HEK293 (cell line): ENCODE results near the gene VCL.
A peak's percentile ranks its signal among the peaks of the same experiment; 100 is the strongest.

Source experiments
- BCL11B ChIP-seq: fragments of 450-650 bp; formaldehyde crosslinking; IDR thresholded peaks from 2 replicates; pipeline ENCODE4 v1.5.1; 2016; ENCODE audit warnings: low read depth, missing biosample characterization, missing genetic modification characterization
- GLI4 ChIP-seq: fragments of 450-650 bp; formaldehyde crosslinking; IDR thresholded peaks from 2 replicates; pipeline ENCODE4 v1.5.1; 2016; ENCODE audit warnings: missing biosample characterization, missing genetic modification characterization
- GLIS2 ChIP-seq: fragments of 450-650 bp; formaldehyde crosslinking; IDR thresholded peaks from 2 replicates; pipeline ENCODE4 v1.5.1; 2016; ENCODE audit warnings: missing biosample characterization, missing genetic modification characterization
- MYNN ChIP-seq: fragments of 450-650 bp; formaldehyde crosslinking; IDR thresholded peaks from 2 replicates; pipeline ENCODE4 v1.5.1; 2016; ENCODE audit warnings: missing biosample characterization, missing genetic modification characterization, borderline replicate concordance
- MZF1 ChIP-seq: fragments of 450-650 bp; formaldehyde crosslinking; IDR thresholded peaks from 2 replicates; pipeline ENCODE4 v1.5.1; 2017; ENCODE audit warnings: missing biosample characterization, missing genetic modification characterization, borderline replicate concordance
- OVOL3 ChIP-seq: fragments of 450-650 bp; formaldehyde crosslinking; IDR thresholded peaks from 2 replicates; pipeline ENCODE4 v1.5.1; 2016; ENCODE audit warnings: missing biosample characterization, missing genetic modification characterization
- SP3 ChIP-seq: fragments of 450-650 bp; formaldehyde crosslinking; IDR thresholded peaks from 2 replicates; pipeline ENCODE4 v1.5.1; 2016; ENCODE audit warnings: missing biosample characterization, missing genetic modification characterization
- ZBTB20 ChIP-seq: fragments of 450-650 bp; formaldehyde crosslinking; IDR thresholded peaks from 2 replicates; pipeline ENCODE4 v1.5.1; 2016; ENCODE audit warnings: missing biosample characterization, missing genetic modification characterization
- ZBTB48 ChIP-seq: fragments of 450-650 bp; formaldehyde crosslinking; IDR thresholded peaks from 2 replicates; pipeline ENCODE4 v1.5.1; 2016; ENCODE audit warnings: missing biosample characterization, missing genetic modification characterization
- ZEB2 ChIP-seq: fragments of 450-650 bp; formaldehyde crosslinking; IDR thresholded peaks from 2 replicates; pipeline ENCODE4 v1.5.1; 2016; ENCODE audit warnings: missing biosample characterization, missing genetic modification characterization
- ZFP37 ChIP-seq: fragments of 450-650 bp; formaldehyde crosslinking; IDR thresholded peaks from 2 replicates; pipeline ENCODE4 v1.5.1; 2016; ENCODE audit warnings: missing biosample characterization, missing genetic modification characterization
- ZNF214 ChIP-seq: fragments of 450-650 bp; formaldehyde crosslinking; IDR thresholded peaks from 2 replicates; pipeline ENCODE4 v1.5.1; 2017; ENCODE audit warnings: missing biosample characterization, mild to moderate bottlenecking, missing genetic modification characterization, borderline replicate concordance
- ZNF324 ChIP-seq: fragments of 450-650 bp; formaldehyde crosslinking; IDR thresholded peaks from 2 replicates; pipeline ENCODE4 v1.5.1; 2016; ENCODE audit warnings: missing biosample characterization, missing genetic modification characterization
- ZNF366 ChIP-seq: fragments of 450-650 bp; formaldehyde crosslinking; conservative IDR thresholded peaks from 2 replicates; pipeline ENCODE4 v1.5.1; 2016; ENCODE audit warnings: missing biosample characterization, missing genetic modification characterization
- ZNF394 ChIP-seq: fragments of 450-650 bp; formaldehyde crosslinking; IDR thresholded peaks from 2 replicates; pipeline ENCODE4 v1.5.1; 2016; ENCODE audit warnings: missing biosample characterization, missing genetic modification characterization, mild to moderate bottlenecking, moderate library complexity, borderline replicate concordance
- ZNF558 ChIP-seq: fragments of 450-650 bp; formaldehyde crosslinking; IDR thresholded peaks from 2 replicates; pipeline ENCODE4 v1.5.1; 2016; ENCODE audit warnings: missing biosample characterization, missing genetic modification characterization
- ZNF596 ChIP-seq: fragments of 450-650 bp; IDR thresholded peaks from 2 replicates; pipeline ENCODE4 v1.5.0; 2018; ENCODE audit warnings: missing biosample characterization, mild to moderate bottlenecking, missing genetic modification characterization, moderate library complexity
- ZNF623 ChIP-seq: fragments of 450-650 bp; formaldehyde crosslinking; IDR thresholded peaks from 2 replicates; pipeline ENCODE4 v1.5.1; 2016; ENCODE audit warnings: missing biosample characterization, missing genetic modification characterization
- ZNF664 ChIP-seq: fragments of 450-650 bp; formaldehyde crosslinking; IDR thresholded peaks from 2 replicates; pipeline ENCODE4 v1.5.1; 2016; ENCODE audit warnings: missing biosample characterization, missing genetic modification characterization
- TF ChIP-seq, protein P1 (sequence below): fragments of 450-650 bp; formaldehyde crosslinking; IDR thresholded peaks from 2 replicates; pipeline ENCODE4 v1.5.0; 2017; ENCODE audit warnings: missing biosample characterization, missing genetic modification characterization, borderline replicate concordance
- TF ChIP-seq, protein P2 (sequence below): fragments of 450-650 bp; formaldehyde crosslinking; IDR thresholded peaks from 2 replicates; pipeline ENCODE4 v1.5.1; 2016; ENCODE audit warnings: missing biosample characterization, missing genetic modification characterization
- TF ChIP-seq, protein P3 (sequence below): fragments of 450-650 bp; formaldehyde crosslinking; conservative IDR thresholded peaks from 2 replicates; pipeline ENCODE4 v1.5.1; 2016; ENCODE audit warnings: low read depth, missing biosample characterization, missing genetic modification characterization
- TF ChIP-seq, protein P4 (sequence below): fragments of 450-650 bp; formaldehyde crosslinking; IDR thresholded peaks from 2 replicates; pipeline ENCODE4 v1.5.1; 2016; ENCODE audit warnings: missing biosample characterization, missing genetic modification characterization
- TF ChIP-seq, protein P5 (sequence below): fragments of 450-650 bp; formaldehyde crosslinking; IDR thresholded peaks from 2 replicates; pipeline ENCODE4 v1.5.1; 2017; ENCODE audit warnings: missing biosample characterization, missing genetic modification characterization

Gene VCL

DNA sequence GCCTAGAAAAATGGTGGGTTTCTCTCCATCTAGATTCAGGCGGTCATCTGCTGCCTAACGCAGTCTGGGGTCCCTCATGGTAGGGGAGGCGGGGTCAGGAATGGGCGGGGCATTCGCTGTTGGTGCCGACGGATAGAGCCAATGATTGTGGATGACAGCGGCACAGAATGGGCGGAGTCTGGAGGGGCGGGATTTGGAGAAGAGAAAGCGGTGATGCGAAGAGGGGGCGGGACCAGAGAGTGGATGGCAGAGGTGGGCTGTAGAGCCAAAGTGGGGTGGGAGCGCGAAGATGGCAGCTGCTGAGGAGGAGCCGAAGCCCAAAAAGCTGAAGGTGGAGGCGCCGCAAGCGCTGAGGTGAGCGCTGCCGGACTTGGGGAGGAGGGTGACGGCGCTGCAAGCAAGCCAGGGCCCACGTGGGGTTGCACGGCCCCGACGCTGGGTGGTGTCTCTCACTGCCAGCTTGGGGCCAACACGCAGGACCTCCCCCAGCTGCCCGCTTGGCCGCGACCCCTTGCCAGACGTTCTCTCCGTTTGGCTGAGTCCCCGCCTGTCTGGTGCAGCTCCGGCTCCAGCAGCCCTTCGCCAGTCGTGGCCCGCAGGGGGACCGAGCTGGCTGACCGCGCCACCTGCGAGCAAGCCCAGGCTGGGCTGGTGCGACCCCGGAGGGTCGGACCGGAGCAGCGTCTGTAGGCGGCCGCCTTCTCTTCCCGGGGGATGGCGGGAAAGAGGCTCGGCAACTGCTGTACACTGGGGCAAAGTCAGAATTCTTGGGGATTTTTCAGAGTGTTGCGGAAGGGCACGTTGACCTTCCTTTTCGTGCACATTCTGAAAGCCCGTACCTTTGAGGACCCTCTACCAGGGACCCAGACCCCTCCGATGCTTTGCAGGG is 153.3 kb downstream of the VCL start, which contains the start of gene ADK (continued):
- TF ChIP-seq ZNF214 (tag by site-specific recombination) (no peak), ZNF366 (tag by site-specific recombination) (peak; percentile 46; the same call in 1 of the 2 replicates), ZNF558 (0 out of 2 replicates have a peak, but pooled peaks have one; percentile 10), ZNF664 (tag by site-specific recombination) (no peak), MZF1 (tag by site-specific recombination) (no peak), ZNF596 (tag by site-specific recombination) (no peak), SP3 (tag by site-specific recombination) (peak; percentile 98), ZNF394 (tag by site-specific recombination) (0 out of 2 replicates have a peak, but pooled peaks have one; percentile 60), ZBTB48 (tag by site-specific recombination) (peak; percentile 97), ZNF623 (tag by site-specific recombination) (no peak), MYNN (no peak), GLI4 (tag by site-specific recombination) (peak; percentile 85; the same call in 1 of the 2 replicates), BCL11B (tag by site-specific recombination) (peak; percentile 72), GLIS2 (peak; percentile 100), OVOL3 (tag by site-specific recombination) (no peak), ZNF324 (peak; percentile 18; the same call in 1 of the 2 replicates), ZFP37 (tag by site-specific recombination) (peak; percentile 88; the same call in 1 of the 2 replicates), ZEB2 (tag by site-specific recombination) (0 out of 2 replicates have a peak, but pooled peaks have one; percentile 36), ZBTB20 (tag by site-specific recombination) (peak; percentile 62; the same call in 1 of the 2 replicates)
- TF ChIP-seq, protein P1, sequence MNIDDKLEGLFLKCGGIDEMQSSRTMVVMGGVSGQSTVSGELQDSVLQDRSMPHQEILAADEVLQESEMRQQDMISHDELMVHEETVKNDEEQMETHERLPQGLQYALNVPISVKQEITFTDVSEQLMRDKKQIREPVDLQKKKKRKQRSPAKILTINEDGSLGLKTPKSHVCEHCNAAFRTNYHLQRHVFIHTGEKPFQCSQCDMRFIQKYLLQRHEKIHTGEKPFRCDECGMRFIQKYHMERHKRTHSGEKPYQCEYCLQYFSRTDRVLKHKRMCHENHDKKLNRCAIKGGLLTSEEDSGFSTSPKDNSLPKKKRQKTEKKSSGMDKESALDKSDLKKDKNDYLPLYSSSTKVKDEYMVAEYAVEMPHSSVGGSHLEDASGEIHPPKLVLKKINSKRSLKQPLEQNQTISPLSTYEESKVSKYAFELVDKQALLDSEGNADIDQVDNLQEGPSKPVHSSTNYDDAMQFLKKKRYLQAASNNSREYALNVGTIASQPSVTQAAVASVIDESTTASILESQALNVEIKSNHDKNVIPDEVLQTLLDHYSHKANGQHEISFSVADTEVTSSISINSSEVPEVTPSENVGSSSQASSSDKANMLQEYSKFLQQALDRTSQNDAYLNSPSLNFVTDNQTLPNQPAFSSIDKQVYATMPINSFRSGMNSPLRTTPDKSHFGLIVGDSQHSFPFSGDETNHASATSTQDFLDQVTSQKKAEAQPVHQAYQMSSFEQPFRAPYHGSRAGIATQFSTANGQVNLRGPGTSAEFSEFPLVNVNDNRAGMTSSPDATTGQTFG (tag by site-specific recombination), result no peak
- TF ChIP-seq, protein P2, sequence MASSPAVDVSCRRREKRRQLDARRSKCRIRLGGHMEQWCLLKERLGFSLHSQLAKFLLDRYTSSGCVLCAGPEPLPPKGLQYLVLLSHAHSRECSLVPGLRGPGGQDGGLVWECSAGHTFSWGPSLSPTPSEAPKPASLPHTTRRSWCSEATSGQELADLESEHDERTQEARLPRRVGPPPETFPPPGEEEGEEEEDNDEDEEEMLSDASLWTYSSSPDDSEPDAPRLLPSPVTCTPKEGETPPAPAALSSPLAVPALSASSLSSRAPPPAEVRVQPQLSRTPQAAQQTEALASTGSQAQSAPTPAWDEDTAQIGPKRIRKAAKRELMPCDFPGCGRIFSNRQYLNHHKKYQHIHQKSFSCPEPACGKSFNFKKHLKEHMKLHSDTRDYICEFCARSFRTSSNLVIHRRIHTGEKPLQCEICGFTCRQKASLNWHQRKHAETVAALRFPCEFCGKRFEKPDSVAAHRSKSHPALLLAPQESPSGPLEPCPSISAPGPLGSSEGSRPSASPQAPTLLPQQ (tag by site-specific recombination), result peak; percentile 78
- TF ChIP-seq, protein P3, sequence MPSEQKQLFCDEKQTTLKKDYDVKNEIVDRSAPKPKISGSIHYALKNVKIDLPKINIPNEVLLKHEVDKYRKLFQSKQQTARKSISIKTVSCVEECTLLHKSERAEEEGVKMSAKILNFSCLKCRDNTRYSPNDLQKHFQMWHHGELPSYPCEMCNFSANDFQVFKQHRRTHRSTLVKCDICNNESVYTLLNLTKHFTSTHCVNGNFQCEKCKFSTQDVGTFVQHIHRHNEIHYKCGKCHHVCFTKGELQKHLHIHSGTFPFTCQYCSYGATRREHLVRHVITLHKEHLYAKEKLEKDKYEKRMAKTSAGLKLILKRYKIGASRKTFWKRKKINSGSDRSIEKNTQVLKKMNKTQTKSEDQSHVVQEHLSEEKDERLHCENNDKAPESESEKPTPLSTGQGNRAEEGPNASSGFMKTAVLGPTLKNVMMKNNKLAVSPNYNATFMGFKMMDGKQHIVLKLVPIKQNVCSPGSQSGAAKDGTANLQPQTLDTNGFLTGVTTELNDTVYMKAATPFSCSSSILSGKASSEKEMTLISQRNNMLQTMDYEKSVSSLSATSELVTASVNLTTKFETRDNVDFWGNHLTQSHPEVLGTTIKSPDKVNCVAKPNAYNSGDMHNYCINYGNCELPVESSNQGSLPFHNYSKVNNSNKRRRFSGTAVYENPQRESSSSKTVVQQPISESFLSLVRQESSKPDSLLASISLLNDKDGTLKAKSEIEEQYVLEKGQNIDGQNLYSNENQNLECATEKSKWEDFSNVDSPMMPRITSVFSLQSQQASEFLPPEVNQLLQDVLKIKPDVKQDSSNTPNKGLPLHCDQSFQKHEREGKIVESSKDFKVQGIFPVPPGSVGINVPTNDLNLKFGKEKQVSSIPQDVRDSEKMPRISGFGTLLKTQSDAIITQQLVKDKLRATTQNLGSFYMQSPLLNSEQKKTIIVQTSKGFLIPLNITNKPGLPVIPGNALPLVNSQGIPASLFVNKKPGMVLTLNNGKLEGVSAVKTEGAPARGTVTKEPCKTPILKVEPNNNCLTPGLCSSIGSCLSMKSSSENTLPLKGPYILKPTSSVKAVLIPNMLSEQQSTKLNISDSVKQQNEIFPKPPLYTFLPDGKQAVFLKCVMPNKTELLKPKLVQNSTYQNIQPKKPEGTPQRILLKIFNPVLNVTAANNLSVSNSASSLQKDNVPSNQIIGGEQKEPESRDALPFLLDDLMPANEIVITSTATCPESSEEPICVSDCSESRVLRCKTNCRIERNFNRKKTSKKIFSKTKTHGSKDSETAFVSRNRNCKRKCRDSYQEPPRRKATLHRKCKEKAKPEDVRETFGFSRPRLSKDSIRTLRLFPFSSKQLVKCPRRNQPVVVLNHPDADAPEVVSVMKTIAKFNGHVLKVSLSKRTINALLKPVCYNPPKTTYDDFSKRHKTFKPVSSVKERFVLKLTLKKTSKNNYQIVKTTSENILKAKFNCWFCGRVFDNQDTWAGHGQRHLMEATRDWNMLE (tag by site-specific recombination), result no peak; the same call in 1 of the 2 replicates
- TF ChIP-seq, protein P4, sequence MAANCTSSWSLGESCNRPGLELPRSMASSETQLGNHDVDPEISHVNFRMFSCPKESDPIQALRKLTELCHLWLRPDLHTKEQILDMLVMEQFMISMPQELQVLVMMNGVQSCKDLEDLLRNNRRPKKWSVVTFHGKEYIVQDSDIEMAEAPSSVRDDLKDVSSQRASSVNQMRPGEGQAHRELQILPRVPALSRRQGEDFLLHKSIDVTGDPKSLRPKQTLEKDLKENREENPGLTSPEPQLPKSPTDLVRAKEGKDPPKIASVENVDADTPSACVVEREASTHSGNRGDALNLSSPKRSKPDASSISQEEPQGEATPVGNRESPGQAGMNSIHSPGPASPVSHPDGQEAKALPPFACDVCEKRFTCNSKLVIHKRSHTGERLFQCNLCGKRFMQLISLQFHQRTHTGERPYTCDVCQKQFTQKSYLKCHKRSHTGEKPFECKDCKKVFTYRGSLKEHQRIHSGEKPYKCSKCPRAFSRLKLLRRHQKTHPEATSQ (tag by site-specific recombination), result 0 out of 2 replicates have a peak, but pooled peaks have one; percentile 67
- TF ChIP-seq, protein P5, sequence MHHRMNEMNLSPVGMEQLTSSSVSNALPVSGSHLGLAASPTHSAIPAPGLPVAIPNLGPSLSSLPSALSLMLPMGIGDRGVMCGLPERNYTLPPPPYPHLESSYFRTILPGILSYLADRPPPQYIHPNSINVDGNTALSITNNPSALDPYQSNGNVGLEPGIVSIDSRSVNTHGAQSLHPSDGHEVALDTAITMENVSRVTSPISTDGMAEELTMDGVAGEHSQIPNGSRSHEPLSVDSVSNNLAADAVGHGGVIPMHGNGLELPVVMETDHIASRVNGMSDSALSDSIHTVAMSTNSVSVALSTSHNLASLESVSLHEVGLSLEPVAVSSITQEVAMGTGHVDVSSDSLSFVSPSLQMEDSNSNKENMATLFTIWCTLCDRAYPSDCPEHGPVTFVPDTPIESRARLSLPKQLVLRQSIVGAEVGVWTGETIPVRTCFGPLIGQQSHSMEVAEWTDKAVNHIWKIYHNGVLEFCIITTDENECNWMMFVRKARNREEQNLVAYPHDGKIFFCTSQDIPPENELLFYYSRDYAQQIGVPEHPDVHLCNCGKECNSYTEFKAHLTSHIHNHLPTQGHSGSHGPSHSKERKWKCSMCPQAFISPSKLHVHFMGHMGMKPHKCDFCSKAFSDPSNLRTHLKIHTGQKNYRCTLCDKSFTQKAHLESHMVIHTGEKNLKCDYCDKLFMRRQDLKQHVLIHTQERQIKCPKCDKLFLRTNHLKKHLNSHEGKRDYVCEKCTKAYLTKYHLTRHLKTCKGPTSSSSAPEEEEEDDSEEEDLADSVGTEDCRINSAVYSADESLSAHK (tag by site-specific recombination), result no peak
